Activated T-cell treated with anti-CD3 and anti-CD28 coated beads, Interleukin-2, amount 50 U/mL, for 72 hours (primary cell): Measurements from ENCODE around the gene MRTFA. TPM values are rescaled to one million over a fixed set of nuclear protein-coding genes. Genes with fewer than 3 reads are reported as not detected.

Experiments used
- ATAC-seq, 2 donors: fragments of 150-1000 bp; cut with Tn5 transposase; replicated peaks in 1 of 2; 2 replicates each; pipeline ENCODE4 v1.10.0; 2021; ENCODE audit warnings: moderate library complexity in 2 of 2, mild to moderate bottlenecking in 1 of 2
- DNase-seq, 2 donors: peaks; one replicate each; pipeline ENCODE4 v3.0.0; 2021 to 2022; ENCODE audit warnings: mixed read lengths in 1 of 2
- H3K27ac Mint-ChIP-seq: one replicate; pipeline ENCODE4 v1.8.0; 2022; ENCODE audit warnings: mild to moderate bottlenecking, moderate library complexity, mixed read lengths
- H3K27me3 Mint-ChIP-seq: one replicate; pipeline ENCODE4 v1.8.0; 2022; ENCODE audit warnings: low read depth, mixed read lengths
- H3K36me3 Mint-ChIP-seq, 2 donors: one replicate each; pipeline ENCODE4 v1.8.0; 2022; ENCODE audit warnings: mixed read lengths in 2 of 2, mild to moderate bottlenecking in 1 of 2; ENCODE audit not compliant: insufficient read depth in 2 of 2
- H3K4me1 Mint-ChIP-seq: one replicate; pipeline ENCODE4 v1.8.0; 2022; ENCODE audit warnings: low read depth, mixed read lengths
- H3K4me3 Mint-ChIP-seq, 2 donors: one replicate each; pipeline ENCODE4 v1.8.0; 2022; ENCODE audit warnings: mild to moderate bottlenecking in 2 of 2, mixed read lengths in 2 of 2, moderate library complexity in 2 of 2
- H3K9me3 Mint-ChIP-seq, 2 donors: one replicate each; pipeline ENCODE4 v1.8.0; 2022; ENCODE audit warnings: mixed read lengths in 2 of 2
- total RNA-seq, 2 donors: library from RNA; stranded (reverse); gene quantifications; one replicate each; pipeline ENCODE4 v1.2.3, GENCODE V29; 2022

The MRTFA gene
- total RNA-seq, 2 donors from 2014 or later: 44.7 to 51.7 TPM

GRCh38 chr22:40476341-40476740 is 160.2 kb downstream of the MRTFA start:
- DNase-seq: no peak
- Mint-ChIP-seq H3K36me3 (no peaks in the 10 kb centered on the region), H3K4me1 (peaks cover 37% of the 10 kb centered on the region), H3K4me3 (no peak overlapping the region), H3K27me3 (no peaks in the 10 kb centered on the region), H3K27ac (peak overlapping the region; percentile 85), H3K9me3 (no peaks in the 10 kb centered on the region)
- no peak for ATAC-seq

GRCh38 chr22:40473703-40474102 is 162.8 kb downstream of the MRTFA start:
- no peaks in the 10 kb centered on the region for H3K27me3 Mint-ChIP-seq
- no peaks in the 10 kb centered on the region for H3K36me3 Mint-ChIP-seq
- peaks cover 0 to 4% of the 10 kb centered on the region in 2 donors for H3K9me3 Mint-ChIP-seq
- peaks cover 39% of the 10 kb centered on the region for H3K4me1 Mint-ChIP-seq
- no peak for DNase-seq
- ATAC-seq: peak; percentile 46 to 54
- H3K27ac Mint-ChIP-seq: no peak overlapping the region
- H3K4me3 Mint-ChIP-seq: no peak overlapping the region

- Mint-ChIP-seq H3K27me3 (no peaks in the 10 kb centered on the region), H3K9me3 (peaks cover 0 to 4% of the 10 kb centered on the region in 2 donors), H3K36me3 (no peaks in the 10 kb centered on the region), H3K27ac (no peak overlapping the region), H3K4me3 (no peak overlapping the region), H3K4me1 (peaks cover 42% of the 10 kb centered on the region)
- ATAC-seq (no peak), DNase-seq (no peak)
Observed at GRCh38 chr22:40472579-40472978, 163.9 kb downstream of the MRTFA start.

- no peaks in the 10 kb centered on the region for H3K27me3 Mint-ChIP-seq
- no peak overlapping the region for H3K27ac Mint-ChIP-seq
- peaks cover 0 to 4% of the 10 kb centered on the region in 2 donors for H3K9me3 Mint-ChIP-seq
- no peak overlapping the region for H3K4me3 Mint-ChIP-seq
- ATAC-seq (no peak), DNase-seq (no peak)
- H3K36me3 Mint-ChIP-seq: no peaks in the 10 kb centered on the region
- H3K4me1 Mint-ChIP-seq: peaks cover 47% of the 10 kb centered on the region
Observed at GRCh38 chr22:40472051-40472450, 164.5 kb downstream of the MRTFA start.

GRCh38 chr22:40469181-40469580 is 167.3 kb downstream of the MRTFA start:
- H3K27ac Mint-ChIP-seq: no peak overlapping the region
- peaks cover 0 to 4% of the 10 kb centered on the region in 2 donors for H3K9me3 Mint-ChIP-seq
- DNase-seq (no peak), ATAC-seq (no peak)
- no peaks in the 10 kb centered on the region for H3K27me3 Mint-ChIP-seq
- H3K4me1 Mint-ChIP-seq: peaks cover 45% of the 10 kb centered on the region
- no peaks in the 10 kb centered on the region for H3K36me3 Mint-ChIP-seq
- H3K4me3 Mint-ChIP-seq: no peak overlapping the region

- DNase-seq (no peak), ATAC-seq (no peak)
- Mint-ChIP-seq H3K36me3 (no peaks in the 10 kb centered on the region), H3K9me3 (peaks cover 0 to 4% of the 10 kb centered on the region in 2 donors), H3K4me3 (no peak overlapping the region), H3K4me1 (peaks cover 45% of the 10 kb centered on the region), H3K27me3 (no peaks in the 10 kb centered on the region), H3K27ac (no peak overlapping the region)
Observed at GRCh38 chr22:40468616-40469015, 167.9 kb downstream of the MRTFA start.

GRCh38 chr22:40466976-40467375 is 169.5 kb downstream of the MRTFA start:
- Mint-ChIP-seq H3K36me3 (peaks cover 3 to 5% of the 10 kb centered on the region in 2 donors), H3K4me3 (no peak overlapping the region), H3K9me3 (peaks cover 0 to 4% of the 10 kb centered on the region in 2 donors), H3K4me1 (peaks cover 54% of the 10 kb centered on the region), H3K27ac (peak overlapping the region; percentile 51), H3K27me3 (no peaks in the 10 kb centered on the region)
- DNase-seq: no peak
- no peak for ATAC-seq

GRCh38 chr22:40463683-40464082 is 172.8 kb downstream of the MRTFA start:
- Mint-ChIP-seq H3K36me3 (peaks cover 9 to 14% of the 10 kb centered on the region in 2 donors), H3K4me3 (peak overlapping the region; percentile 94), H3K9me3 (no peaks in the 10 kb centered on the region), H3K4me1 (peaks cover 72% of the 10 kb centered on the region), H3K27me3 (no peaks in the 10 kb centered on the region), H3K27ac (peak overlapping the region; percentile 95)
- ATAC-seq (peak; percentile 70 to 74), DNase-seq (peak; percentile 29 to 34)

- peak; percentile 60 to 62 for DNase-seq
- no peaks in the 10 kb centered on the region for H3K27me3 Mint-ChIP-seq
- peak overlapping the region; percentile 94 for H3K4me3 Mint-ChIP-seq
- no peaks in the 10 kb centered on the region for H3K9me3 Mint-ChIP-seq
- peak overlapping the region; percentile 95 for H3K27ac Mint-ChIP-seq
- ATAC-seq: peak; percentile 87 to 88
- H3K4me1 Mint-ChIP-seq: peaks cover 72% of the 10 kb centered on the region
- peaks cover 9 to 17% of the 10 kb centered on the region in 2 donors for H3K36me3 Mint-ChIP-seq
Observed at GRCh38 chr22:40463017-40463631, 173.4 kb downstream of the MRTFA start.

- Mint-ChIP-seq H3K4me1 (peaks cover 75% of the 10 kb centered on the region), H3K27ac (peak overlapping the region; percentile 95), H3K4me3 (peak overlapping the region; percentile 94)
Observed at GRCh38 chr22:40462195-40462984, 174.1 kb downstream of the MRTFA start.

GRCh38 chr22:40453671-40454070 is 182.8 kb downstream of the MRTFA start:
- ATAC-seq: no peak
- no peak overlapping the region for H3K4me3 Mint-ChIP-seq
- peaks cover 60% of the 10 kb centered on the region for H3K4me1 Mint-ChIP-seq
- H3K27me3 Mint-ChIP-seq: no peaks in the 10 kb centered on the region
- peaks cover 4 to 11% of the 10 kb centered on the region in 2 donors for H3K36me3 Mint-ChIP-seq
- H3K27ac Mint-ChIP-seq: no peak overlapping the region
- DNase-seq: no peak
- no peaks in the 10 kb centered on the region for H3K9me3 Mint-ChIP-seq

More at GRCh38 chr22:40462195-40462984, 174.1 kb downstream of the MRTFA start:
- H3K27me3 Mint-ChIP-seq: no peaks in the 10 kb centered on the region
- DNase-seq (peak; percentile 21 to 24), ATAC-seq (peak; percentile 56 to 64)
- peaks cover 9 to 17% of the 10 kb centered on the region in 2 donors for H3K36me3 Mint-ChIP-seq
- no peaks in the 10 kb centered on the region for H3K9me3 Mint-ChIP-seq

- ATAC-seq (no peak), DNase-seq (no peak)
- H3K36me3 Mint-ChIP-seq: peaks cover 4 to 8% of the 10 kb centered on the region in 2 donors
- H3K27me3 Mint-ChIP-seq: no peaks in the 10 kb centered on the region
- H3K4me3 Mint-ChIP-seq: peak overlapping the region in 1 of 2 donors; percentile 5
- peaks cover 59% of the 10 kb centered on the region for H3K4me1 Mint-ChIP-seq
- peak overlapping the region; percentile 38 for H3K27ac Mint-ChIP-seq
- H3K9me3 Mint-ChIP-seq: no peaks in the 10 kb centered on the region
Observed at GRCh38 chr22:40452730-40453487, 183.6 kb downstream of the MRTFA start.

GRCh38 chr22:40451210-40451609 is 185.3 kb downstream of the MRTFA start:
- H3K36me3 Mint-ChIP-seq: peaks cover 4 to 8% of the 10 kb centered on the region in 2 donors
- peak overlapping the region; percentile 77 for H3K27ac Mint-ChIP-seq
- peaks cover 57% of the 10 kb centered on the region for H3K4me1 Mint-ChIP-seq
- no peaks in the 10 kb centered on the region for H3K27me3 Mint-ChIP-seq
- no peaks in the 10 kb centered on the region for H3K9me3 Mint-ChIP-seq
- peak in 1 of 2 donors; percentile 15 for DNase-seq
- ATAC-seq: peak in 1 of 2 donors; percentile 60
- H3K4me3 Mint-ChIP-seq: peak overlapping the region; percentile 3 to 75
